ENCODE measurements around the gene SLC35A2.

GRCh38 chrX:48892896-48893295, 18.6 kb downstream of the SLC35A2 start:
- TF ChIP-seq POLR2A (IDR thresholded peaks at IDR 0.05) (no peak), CTCF (IDR thresholded peaks at IDR 0.05) (no peak)
